Raji (cell line): ENCODE results near the gene PITPNC1.

Source experiments
- POLR2A ChIP-seq: IDR thresholded peaks from 2 replicates; pipeline ENCODE4 v1.6.1; 2011; ENCODE audit warnings: low read depth, low read length, control low read depth; ENCODE audit not compliant: insufficient read depth

PITPNC1 gene

GRCh38 chr17:67417507-67417906 is 40.4 kb downstream of the PITPNC1 start:
- no peak for TF ChIP-seq POLR2A

DNA sequence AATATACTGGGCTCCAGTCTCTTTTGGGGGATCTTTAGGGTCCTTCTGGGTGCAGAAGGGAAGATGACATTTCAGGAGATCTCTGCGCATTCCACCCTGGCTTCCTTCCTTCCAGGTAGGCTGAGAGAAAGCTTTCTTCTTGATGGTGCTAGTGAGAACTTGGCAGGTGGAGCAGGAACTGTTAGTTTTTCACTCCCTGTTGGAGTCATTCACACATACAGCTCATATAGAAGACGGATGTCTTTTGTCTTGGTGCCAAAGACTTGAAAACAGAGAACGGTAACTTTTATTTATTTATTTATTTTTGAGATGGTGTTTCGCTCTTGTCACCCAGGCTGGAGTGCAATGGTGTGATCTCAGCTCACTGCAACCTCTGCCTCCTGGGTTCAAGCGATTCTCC is 43.9 kb downstream of the PITPNC1 start:
- TF ChIP-seq POLR2A: no peak

GRCh38 chr17:67421869-67422273 is 44.8 kb downstream of the PITPNC1 start:
- no peak for TF ChIP-seq POLR2A

DNA sequence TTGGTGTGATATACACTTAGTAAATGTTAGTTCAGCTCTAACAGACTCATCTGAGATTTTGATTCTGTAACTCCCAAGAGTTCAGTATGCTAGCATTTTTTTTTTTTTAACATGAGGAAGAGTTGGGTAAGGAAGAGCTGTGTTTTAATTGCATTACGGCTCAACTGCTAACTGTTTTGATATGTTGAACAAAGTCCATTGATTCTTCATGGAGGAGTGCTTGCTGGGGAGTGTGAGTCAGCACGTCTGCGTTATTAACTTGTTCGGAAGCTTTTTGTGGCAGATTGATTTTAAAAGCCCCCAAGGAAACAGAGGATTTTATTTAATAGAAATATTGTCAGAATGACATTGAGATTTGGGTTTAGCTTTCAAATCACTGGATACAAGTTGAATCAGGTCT is 45.8 kb downstream of the PITPNC1 start:
- TF ChIP-seq POLR2A: no peak

- no peak for TF ChIP-seq POLR2A
Observed at GRCh38 chr17:67425571-67426160, 48.6 kb downstream of the PITPNC1 start.

DNA sequence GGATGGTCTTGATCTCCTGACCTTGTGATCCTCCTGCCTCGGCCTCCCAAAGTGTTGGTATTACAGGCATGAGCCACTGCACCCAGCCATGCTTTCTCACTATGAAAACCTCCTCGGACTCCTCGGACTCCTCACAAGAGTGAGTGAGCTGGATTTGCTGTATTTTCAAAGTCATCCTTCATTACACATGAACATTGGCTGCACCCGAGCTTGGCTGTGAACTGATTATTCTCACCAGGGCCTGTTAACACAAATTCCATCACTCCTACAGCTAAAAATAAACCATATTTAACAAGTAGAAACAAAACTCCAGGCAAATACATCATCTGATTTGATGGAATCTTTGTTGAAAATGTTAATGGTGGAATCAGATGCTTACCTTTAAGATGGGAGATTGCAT is 50.3 kb downstream of the PITPNC1 start:
- no peak for TF ChIP-seq POLR2A

GRCh38 chr17:67431249-67432015 is 54.4 kb downstream of the PITPNC1 start:
- no peak for TF ChIP-seq POLR2A

DNA sequence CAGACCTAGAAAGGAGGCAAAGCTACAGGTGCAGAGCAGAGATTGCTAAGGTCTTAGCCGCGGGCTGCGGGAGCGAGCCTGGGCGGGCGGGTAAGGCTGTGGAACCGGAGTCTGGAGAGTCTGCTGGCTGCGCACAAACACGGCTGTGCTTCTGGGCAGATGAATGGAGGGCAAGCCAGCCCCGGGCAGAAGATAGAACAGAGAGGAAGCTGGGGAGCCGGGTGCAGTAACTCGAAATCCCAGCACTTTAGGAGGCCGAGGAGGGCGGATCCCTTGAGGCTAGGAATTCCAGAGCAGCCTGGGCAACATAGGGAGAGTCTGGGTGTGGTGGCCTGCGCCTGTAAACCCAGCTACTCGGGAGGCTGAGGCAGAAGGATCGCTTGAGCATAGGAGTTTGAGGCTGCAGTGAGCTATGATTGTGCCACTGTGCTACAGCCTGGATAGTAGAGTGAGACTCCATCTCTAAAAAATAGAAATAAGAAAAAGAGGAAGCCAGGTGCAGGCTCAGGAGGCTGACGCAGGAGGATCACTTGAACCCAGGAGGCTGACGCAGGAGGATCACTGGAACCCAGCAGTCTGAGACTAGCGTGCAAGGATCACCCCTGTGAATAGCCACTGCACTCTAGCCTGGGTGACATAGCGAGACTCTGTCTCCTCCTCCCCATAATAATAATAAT is 56.3 kb downstream of the PITPNC1 start:
- TF ChIP-seq POLR2A: no peak

- TF ChIP-seq POLR2A: no peak
Observed at GRCh38 chr17:67434061-67434525, 57.0 kb downstream of the PITPNC1 start.

DNA sequence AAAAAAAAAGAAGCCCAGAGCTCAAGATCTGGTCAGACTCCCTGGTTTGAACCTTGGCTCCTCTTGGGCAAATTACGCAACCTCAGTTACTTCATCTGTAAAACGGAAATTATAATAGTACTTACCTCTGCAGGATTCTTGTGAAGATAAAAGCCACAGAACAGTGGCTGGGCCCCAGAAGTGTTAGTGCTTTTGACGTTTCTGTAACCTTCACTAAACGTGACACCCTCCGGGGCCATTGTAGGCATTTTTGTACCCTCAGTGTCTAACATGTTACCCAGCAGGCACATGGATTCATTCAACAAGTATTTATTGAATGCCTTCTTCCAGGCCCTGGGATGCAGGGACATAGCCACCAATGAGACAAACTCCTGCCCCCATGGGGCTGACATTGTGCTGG is 58.0 kb downstream of the PITPNC1 start:
- TF ChIP-seq POLR2A: no peak

GRCh38 chr17:67435786-67436185 is 58.7 kb downstream of the PITPNC1 start:
- no peak for TF ChIP-seq POLR2A

- no peak for TF ChIP-seq POLR2A
Observed at GRCh38 chr17:67436233-67436632, 59.2 kb downstream of the PITPNC1 start.

GRCh38 chr17:67438667-67439066 is 61.6 kb downstream of the PITPNC1 start:
- TF ChIP-seq POLR2A: no peak

GRCh38 chr17:67439269-67439668 is 62.2 kb downstream of the PITPNC1 start:
- no peak for TF ChIP-seq POLR2A

DNA sequence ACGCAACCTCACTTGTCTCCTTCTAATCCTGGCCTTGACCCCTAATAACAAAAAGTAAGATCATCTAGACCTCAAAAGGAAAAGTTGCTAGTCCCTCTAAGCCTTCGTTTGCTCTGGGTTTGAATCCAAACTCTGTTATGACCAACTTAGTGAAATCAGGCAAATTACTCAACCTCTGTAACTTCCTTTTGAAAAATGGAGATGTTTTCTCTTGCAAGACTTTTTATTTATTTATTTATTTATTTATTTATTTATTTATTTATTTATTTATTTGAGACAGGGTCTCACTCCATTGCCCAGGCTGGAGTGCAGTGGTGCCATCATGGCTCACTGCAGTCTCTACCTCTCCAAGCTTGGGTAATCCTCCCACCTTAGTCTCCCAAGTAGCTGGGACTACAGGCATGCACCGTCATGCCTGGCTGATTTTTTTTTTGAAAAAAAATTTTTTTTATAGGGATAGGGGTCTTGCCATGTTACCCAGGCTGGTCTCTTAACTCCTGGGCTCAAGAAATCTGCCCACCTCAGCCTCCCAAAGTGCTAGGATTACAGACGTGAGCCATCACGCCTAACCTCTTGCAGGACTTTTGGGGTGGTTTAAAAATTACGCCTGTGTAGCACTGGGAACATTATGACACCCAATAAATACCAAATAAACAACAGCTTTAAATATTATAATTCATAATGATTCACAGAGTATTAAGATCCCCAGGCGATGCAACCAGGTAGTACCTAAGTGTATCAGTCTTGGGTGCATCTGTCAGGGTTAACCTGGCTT is 63.4 kb downstream of the PITPNC1 start:
- no peak for TF ChIP-seq POLR2A
